ENCODE data around the gene CNTNAP2. TPM values are rescaled to one million over a fixed set of nuclear protein-coding genes. Genes with fewer than 3 reads are reported as not detected.

CNTNAP2 gene
- total RNA-seq, 1 experiment from 2014 or later: 60.0 TPM

DNA sequence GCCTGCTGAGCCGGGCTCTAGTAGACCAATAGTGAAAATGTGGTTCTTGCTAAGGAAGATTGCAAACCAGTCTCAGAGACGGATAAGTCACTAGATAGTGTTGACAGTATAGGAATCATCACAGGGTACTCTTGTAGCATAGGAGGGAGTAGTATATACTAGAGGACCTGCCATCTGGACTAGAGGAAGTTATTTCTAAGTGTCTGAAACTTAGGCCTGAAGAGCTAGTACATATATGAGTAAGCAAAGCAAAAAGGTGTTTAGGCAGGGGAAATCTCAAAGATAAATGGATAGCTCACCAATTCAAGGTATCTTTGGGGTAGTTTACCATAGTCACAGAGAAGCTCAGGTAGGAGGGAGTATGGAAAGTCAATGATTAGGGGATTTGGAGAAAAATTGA, 428.1 kb downstream of the CNTNAP2 start:
- Histone ChIP-seq H3K27me3 (replicated peaks; ENCODE audit: insufficient read depth, low read depth, low read length, poor library complexity) (no peaks in the 10 kb centered on the region), H3K36me3 (ENCODE audit: insufficient read depth, low read length, poor library complexity, severe bottlenecking) (no peaks in the 10 kb centered on the region), H3K4me3 (ENCODE audit: low read depth, low read length, poor library complexity, severe bottlenecking) (no peak overlapping the region), H3K4me1 (ENCODE audit: insufficient read depth, low read length, poor library complexity, severe bottlenecking) (no peaks in the 10 kb centered on the region), H3K27ac (ENCODE audit: low read depth, low read length, poor library complexity, severe bottlenecking) (no peak overlapping the region), H3K9me3 (ENCODE audit: low read depth, low read length, poor library complexity, severe bottlenecking) (no peaks in the 10 kb centered on the region)
- TF ChIP-seq EZH2 (IDR thresholded peaks at IDR 0.05; ENCODE audit: borderline replicate concordance, low read depth, low read length, poor library complexity, severe bottlenecking): no peak
- TF ChIP-seq, protein P1, sequence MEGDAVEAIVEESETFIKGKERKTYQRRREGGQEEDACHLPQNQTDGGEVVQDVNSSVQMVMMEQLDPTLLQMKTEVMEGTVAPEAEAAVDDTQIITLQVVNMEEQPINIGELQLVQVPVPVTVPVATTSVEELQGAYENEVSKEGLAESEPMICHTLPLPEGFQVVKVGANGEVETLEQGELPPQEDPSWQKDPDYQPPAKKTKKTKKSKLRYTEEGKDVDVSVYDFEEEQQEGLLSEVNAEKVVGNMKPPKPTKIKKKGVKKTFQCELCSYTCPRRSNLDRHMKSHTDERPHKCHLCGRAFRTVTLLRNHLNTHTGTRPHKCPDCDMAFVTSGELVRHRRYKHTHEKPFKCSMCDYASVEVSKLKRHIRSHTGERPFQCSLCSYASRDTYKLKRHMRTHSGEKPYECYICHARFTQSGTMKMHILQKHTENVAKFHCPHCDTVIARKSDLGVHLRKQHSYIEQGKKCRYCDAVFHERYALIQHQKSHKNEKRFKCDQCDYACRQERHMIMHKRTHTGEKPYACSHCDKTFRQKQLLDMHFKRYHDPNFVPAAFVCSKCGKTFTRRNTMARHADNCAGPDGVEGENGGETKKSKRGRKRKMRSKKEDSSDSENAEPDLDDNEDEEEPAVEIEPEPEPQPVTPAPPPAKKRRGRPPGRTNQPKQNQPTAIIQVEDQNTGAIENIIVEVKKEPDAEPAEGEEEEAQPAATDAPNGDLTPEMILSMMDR (conservative IDR thresholded peaks at IDR 0.05; ENCODE audit: low read depth, low read length): no peak
- intact Hi-C loops (cut with micrococcal nuclease; ENCODE audit: unreplicated experiment): no loop called here
- no peak for DNase-seq (ENCODE audit: low spot score)
- ChIA-PET POLR2A (ENCODE audit: low non-redundant PET) (no interaction called here), CTCF (no interaction called here)
- BruUV-seq (replicated peaks): no TSS peak

DNA sequence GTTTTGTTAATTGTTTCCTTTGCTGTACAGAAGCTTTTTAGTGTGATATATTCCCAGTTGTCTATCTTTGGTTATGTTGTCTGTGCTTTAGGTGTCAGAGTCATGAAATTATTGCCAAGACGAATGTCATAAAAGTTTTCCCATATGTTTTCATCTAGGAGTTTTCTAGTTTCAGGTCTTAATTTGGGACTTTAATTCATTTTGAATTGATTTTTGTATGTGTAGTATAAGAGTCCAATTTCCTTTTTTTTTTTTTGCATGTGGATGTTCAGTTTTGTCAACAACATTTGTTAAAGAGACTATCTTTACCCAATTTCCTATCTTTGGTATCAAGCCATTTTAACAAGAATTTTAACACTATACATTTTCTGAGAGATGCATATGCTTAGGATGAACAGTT, 432.2 kb downstream of the CNTNAP2 start:
- Histone ChIP-seq H3K9me3 (ENCODE audit: low read depth, low read length, poor library complexity, severe bottlenecking) (no peaks in the 10 kb centered on the region), H3K4me1 (ENCODE audit: insufficient read depth, low read length, poor library complexity, severe bottlenecking) (no peaks in the 10 kb centered on the region), H3K27ac (ENCODE audit: low read depth, low read length, poor library complexity, severe bottlenecking) (no peak overlapping the region), H3K27me3 (replicated peaks; ENCODE audit: insufficient read depth, low read depth, low read length, poor library complexity) (no peaks in the 10 kb centered on the region), H3K4me3 (ENCODE audit: low read depth, low read length, poor library complexity, severe bottlenecking) (no peak overlapping the region), H3K36me3 (ENCODE audit: insufficient read depth, low read length, poor library complexity, severe bottlenecking) (no peaks in the 10 kb centered on the region)
- DNase-seq (ENCODE audit: low spot score): no peak
- intact Hi-C loops (cut with micrococcal nuclease; ENCODE audit: unreplicated experiment): no loop called here
- BruUV-seq (replicated peaks): no TSS peak
- ChIA-PET CTCF (no interaction called here), POLR2A (ENCODE audit: low non-redundant PET) (no interaction called here)
- TF ChIP-seq, protein P1 (conservative IDR thresholded peaks at IDR 0.05; ENCODE audit: low read depth, low read length): no peak
- no peak for TF ChIP-seq EZH2 (IDR thresholded peaks at IDR 0.05; ENCODE audit: borderline replicate concordance, low read depth, low read length, poor library complexity, severe bottlenecking)

DNA sequence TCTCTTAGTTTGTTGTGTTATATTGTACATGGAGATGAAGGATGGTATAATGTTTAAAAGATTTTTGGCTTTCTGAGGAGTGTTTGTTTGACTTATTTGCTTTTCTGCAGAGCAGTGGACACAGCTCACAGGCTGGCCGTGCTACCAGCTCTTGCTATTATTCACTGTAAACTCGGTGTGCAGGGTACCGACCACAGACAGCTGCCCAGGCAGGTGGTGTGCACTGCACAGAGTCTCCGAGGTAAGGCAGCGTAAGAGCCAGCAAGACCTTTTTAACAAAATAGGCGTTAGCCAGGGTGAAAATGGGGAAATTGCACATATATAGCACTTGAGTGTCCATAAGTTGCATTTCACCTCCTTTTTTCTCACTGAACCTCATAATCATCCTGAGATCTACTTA, 438.0 kb downstream of the CNTNAP2 start:
- Histone ChIP-seq H3K4me1 (ENCODE audit: insufficient read depth, low read length, poor library complexity, severe bottlenecking) (no peaks in the 10 kb centered on the region), H3K9me3 (ENCODE audit: low read depth, low read length, poor library complexity, severe bottlenecking) (no peaks in the 10 kb centered on the region), H3K36me3 (ENCODE audit: insufficient read depth, low read length, poor library complexity, severe bottlenecking) (no peaks in the 10 kb centered on the region), H3K4me3 (ENCODE audit: low read depth, low read length, poor library complexity, severe bottlenecking) (no peak overlapping the region), H3K27me3 (replicated peaks; ENCODE audit: insufficient read depth, low read depth, low read length, poor library complexity) (no peaks in the 10 kb centered on the region), H3K27ac (ENCODE audit: low read depth, low read length, poor library complexity, severe bottlenecking) (no peak overlapping the region)
- intact Hi-C loops (cut with micrococcal nuclease; ENCODE audit: unreplicated experiment): no loop called here
- TF ChIP-seq, protein P1 (conservative IDR thresholded peaks at IDR 0.05; ENCODE audit: low read depth, low read length): no peak
- TF ChIP-seq EZH2 (IDR thresholded peaks at IDR 0.05; ENCODE audit: borderline replicate concordance, low read depth, low read length, poor library complexity, severe bottlenecking): no peak
- POLR2A ChIA-PET (ENCODE audit: low non-redundant PET): no interaction called here
- DNase-seq (ENCODE audit: low spot score): no peak
- BruUV-seq (replicated peaks): no TSS peak
- CTCF ChIA-PET: no interaction called here
